VCaP (cell line): ENCODE measurements around the gene DGCR2.

ENCODE experiments used
- H3K27ac ChIP-seq: fragments of 450-650 bp; 2 replicates; pipeline ENCODE4 v1.5.1; 2017
- TF ChIP-seq, protein P1 (sequence below): fragments of 450-650 bp; conservative IDR thresholded peaks from 2 replicates; pipeline ENCODE4 v1.5.1; 2017; ENCODE audit warnings: mild to moderate bottlenecking, moderate library complexity

Gene DGCR2

DNA sequence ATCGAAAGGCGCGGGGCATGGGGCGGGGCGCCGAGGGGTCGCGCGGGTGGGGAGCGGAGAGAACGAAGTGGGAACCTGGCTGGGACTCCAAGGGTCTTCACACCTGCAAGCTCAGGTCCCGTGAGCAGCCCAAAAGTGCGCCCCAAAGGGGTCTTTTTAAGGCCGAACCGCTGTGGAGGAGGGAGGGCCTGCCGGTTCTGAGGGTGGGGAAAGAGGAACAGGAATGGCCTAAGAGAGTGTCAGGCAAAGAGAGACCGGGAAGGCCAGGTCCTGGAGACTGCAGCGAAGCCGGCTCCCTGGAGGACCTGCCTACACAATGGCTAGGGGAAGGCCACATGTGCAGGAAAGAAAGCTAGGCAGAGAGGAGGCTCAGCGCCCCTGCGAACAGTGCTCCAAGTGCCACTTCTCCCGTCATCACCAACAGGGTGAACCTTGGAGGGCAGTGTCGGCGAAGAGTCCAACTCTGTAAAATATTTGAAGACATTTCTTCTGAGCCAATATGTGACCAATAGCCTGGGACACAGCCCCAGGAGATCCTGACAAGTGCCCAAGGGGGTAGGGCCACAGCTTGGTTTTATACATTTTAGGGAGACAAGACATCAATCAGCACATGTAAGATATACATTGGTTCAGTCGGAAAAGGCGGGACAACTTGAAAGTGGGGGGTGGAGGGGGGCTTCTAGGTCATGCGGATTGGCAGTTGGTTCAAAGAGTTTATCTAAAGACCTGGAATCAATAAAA is 710 bp upstream of the DGCR2 start:
- TF ChIP-seq, protein P1, sequence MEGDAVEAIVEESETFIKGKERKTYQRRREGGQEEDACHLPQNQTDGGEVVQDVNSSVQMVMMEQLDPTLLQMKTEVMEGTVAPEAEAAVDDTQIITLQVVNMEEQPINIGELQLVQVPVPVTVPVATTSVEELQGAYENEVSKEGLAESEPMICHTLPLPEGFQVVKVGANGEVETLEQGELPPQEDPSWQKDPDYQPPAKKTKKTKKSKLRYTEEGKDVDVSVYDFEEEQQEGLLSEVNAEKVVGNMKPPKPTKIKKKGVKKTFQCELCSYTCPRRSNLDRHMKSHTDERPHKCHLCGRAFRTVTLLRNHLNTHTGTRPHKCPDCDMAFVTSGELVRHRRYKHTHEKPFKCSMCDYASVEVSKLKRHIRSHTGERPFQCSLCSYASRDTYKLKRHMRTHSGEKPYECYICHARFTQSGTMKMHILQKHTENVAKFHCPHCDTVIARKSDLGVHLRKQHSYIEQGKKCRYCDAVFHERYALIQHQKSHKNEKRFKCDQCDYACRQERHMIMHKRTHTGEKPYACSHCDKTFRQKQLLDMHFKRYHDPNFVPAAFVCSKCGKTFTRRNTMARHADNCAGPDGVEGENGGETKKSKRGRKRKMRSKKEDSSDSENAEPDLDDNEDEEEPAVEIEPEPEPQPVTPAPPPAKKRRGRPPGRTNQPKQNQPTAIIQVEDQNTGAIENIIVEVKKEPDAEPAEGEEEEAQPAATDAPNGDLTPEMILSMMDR: no peak
- peak overlapping the region; percentile 95 for H3K27ac ChIP-seq

GRCh38 chr22:19121631-19122142 is 525 bp downstream of the DGCR2 start:
- TF ChIP-seq, protein P1: no peak
- peak overlapping the region; percentile 95 for H3K27ac ChIP-seq

DNA sequence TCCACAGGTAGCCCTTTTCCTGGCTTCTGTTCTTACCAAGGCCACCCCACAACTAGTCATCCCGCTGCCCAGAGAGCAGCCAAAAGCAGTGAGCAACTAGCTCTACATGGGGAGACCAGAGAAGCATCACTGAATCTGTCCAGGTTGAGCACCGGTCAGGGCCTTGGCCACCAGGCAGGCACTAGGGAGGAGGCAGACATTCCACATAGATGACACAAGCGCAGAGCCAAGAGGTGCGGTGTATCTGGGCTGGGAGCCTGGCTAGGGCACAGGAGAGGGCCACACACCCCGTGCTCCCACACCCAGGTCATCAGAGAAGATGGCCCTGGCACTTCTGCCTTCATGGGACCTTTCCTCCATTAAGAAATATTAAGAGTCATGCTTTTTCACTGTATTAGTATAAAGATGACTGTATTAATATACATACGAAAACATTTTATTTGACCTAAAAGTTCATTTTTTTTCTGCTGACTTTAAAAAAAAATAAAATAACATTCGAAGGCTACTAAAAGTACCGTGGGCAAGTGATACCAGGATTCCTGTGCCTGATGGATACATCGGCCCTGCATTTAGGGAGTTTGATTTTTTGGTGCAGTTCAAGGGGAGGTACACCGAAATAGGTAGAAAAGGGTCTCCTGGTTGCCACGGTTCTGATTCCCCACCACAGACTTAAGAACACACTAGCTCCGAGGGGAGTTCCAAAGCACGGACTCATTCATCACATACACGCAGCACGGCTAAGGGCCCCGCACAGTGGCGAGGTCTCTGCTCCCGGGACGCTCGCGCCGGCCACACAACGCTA is 1.2 kb downstream of the DGCR2 start:
- TF ChIP-seq, protein P1: no peak
- H3K27ac ChIP-seq: peak overlapping the region; percentile 95

GRCh38 chr22:19119949-19120348 is 2.3 kb downstream of the DGCR2 start:
- H3K27ac ChIP-seq: peak overlapping the region; percentile 95; the same call in 1 of the 2 replicates
- TF ChIP-seq, protein P1: no peak

DNA sequence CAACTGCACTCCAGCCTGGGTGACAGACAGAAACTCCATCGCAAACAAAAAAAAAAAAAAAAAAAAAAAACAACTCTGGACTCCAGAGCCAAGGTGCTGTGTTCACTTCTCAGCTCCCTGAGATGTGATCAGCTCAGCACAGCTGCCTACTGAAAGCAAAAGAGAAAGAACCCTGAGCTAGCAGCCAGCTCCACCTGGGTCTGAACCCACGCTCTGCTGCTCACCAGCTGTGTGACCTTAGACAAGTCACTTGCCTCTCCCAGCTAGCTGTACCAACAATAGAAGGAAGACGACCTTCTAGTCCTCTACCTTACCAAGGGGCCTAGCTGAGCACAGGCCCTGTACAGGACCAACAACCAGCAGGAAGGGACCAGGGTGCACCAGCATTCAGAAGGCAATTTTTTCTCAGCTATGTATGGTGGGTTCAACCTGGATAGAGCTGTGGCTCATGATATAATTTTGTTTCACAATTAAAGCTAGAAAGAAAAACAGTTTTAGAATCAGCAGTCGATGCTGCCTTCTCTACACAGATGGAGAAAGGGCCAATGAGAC is 3.8 kb downstream of the DGCR2 start:
- TF ChIP-seq, protein P1: no peak
- H3K27ac ChIP-seq: no peak overlapping the region; the same call in 1 of the 2 replicates

- H3K27ac ChIP-seq: no peak overlapping the region
- TF ChIP-seq, protein P1: no peak
Observed at GRCh38 chr22:19117111-19117512, 5.1 kb downstream of the DGCR2 start.

- H3K27ac ChIP-seq: no peak overlapping the region
- TF ChIP-seq, protein P1: no peak; the same call in 1 of the 2 replicates
Observed at GRCh38 chr22:19115628-19116027, 6.6 kb downstream of the DGCR2 start.
